ENCODE measurements around the gene OR5L2. TPM values are rescaled to one million over a fixed set of nuclear protein-coding genes. Genes with fewer than 3 reads are reported as not detected.

Gene OR5L2
- total RNA-seq, 2 donors from 2014 or later: not detected

Other genes with a start within 250 kb of the OR5L2 start
- gene OR4C11, start 219.6 kb upstream of the OR5L2 start, total RNA-seq: not detected
- not detected for gene OR4P4, start 192.1 kb upstream of the OR5L2 start, total RNA-seq
- gene OR4S2, start 178.9 kb upstream of the OR5L2 start, total RNA-seq: not detected
- gene OR4C6, start 165.0 kb upstream of the OR5L2 start, total RNA-seq: not detected
- not detected for gene OR5D13, start 53.8 kb upstream of the OR5L2 start, total RNA-seq
- gene OR5D14, start 31.7 kb upstream of the OR5L2 start, total RNA-seq: not detected
- not detected for gene OR5L1, start 15.9 kb upstream of the OR5L2 start, total RNA-seq
- not detected for gene OR5D18, start 7.6 kb upstream of the OR5L2 start, total RNA-seq
- not detected for gene OR5D16, start 11.5 kb downstream of the OR5L2 start, total RNA-seq
- gene TRIM51, start 56.1 kb downstream of the OR5L2 start, total RNA-seq: not detected
- not detected for gene OR5W2, start 87.4 kb downstream of the OR5L2 start, total RNA-seq
- gene OR5I1, start 109.2 kb downstream of the OR5L2 start, total RNA-seq: not detected
- gene OR10AG1, start 142.7 kb downstream of the OR5L2 start, total RNA-seq: not detected
- gene OR5F1, start 167.4 kb downstream of the OR5L2 start, total RNA-seq: not detected
- not detected for gene OR5AS1, start 200.4 kb downstream of the OR5L2 start, total RNA-seq

Data from activated T-helper 17 cell treated with anti-CD3 and anti-CD28 coated beads, Interleukin-2, amount 50 U/mL, for 72 hours (primary cell).